Heart left ventricle (tissue), 16 donors: ENCODE results near the gene TPPP2. TPM values are rescaled to one million over a fixed set of nuclear protein-coding genes. Genes with fewer than 3 reads are reported as not detected.

ENCODE experiments used
- ATAC-seq, 4 donors: fragments of 200-7000 bp; cut with Tn5 transposase; one replicate each; pipeline ENCODE4 v1.9.1; 2020 to 2022; ENCODE audit warnings: moderate library complexity in 4 of 4, mild to moderate bottlenecking in 3 of 4, moderate number of reproducible peaks in 1 of 4
- DNase-seq, 5 donors: peaks; one replicate each; pipeline ENCODE4 v3.0.0-alpha.2; 2020
- H3K27ac ChIP-seq, 12 donors: fragments of 200-600 bp; sonication (generic) in 4 of 12; one replicate each; pipeline versions ENCODE4 v1.5.0 to v1.8.0; 2016 to 2022; ENCODE audit warnings: mild to moderate bottlenecking in 2 of 12
- H3K27me3 ChIP-seq, 9 donors: fragments of 200-600 bp; sonication (generic) in 2 of 9; one replicate each; pipeline versions ENCODE4 v1.5.1 to v1.8.0; 2016 to 2022; ENCODE audit warnings: mild to moderate bottlenecking in 3 of 9
- H3K36me3 ChIP-seq, 9 donors: fragments of 200-600 bp; sonication (generic) in 2 of 9; one replicate each; pipeline versions ENCODE4 v1.5.0 to v1.8.0; 2018 to 2022; ENCODE audit warnings: mild to moderate bottlenecking in 2 of 9
- H3K4me1 ChIP-seq, 12 donors: fragments of 200-600 bp; sonication (generic) in 4 of 12; one replicate each; pipeline versions ENCODE4 v1.5.0 to v1.8.0; 2016 to 2022; ENCODE audit warnings: mild to moderate bottlenecking in 3 of 12
- H3K4me3 ChIP-seq, 12 donors: fragments of 200-600 bp; sonication (generic) in 4 of 12; one replicate each; pipeline versions ENCODE4 v1.5.0 to v1.8.0; 2017 to 2022; ENCODE audit warnings: mild to moderate bottlenecking in 9 of 12, moderate library complexity in 4 of 12
- H3K9me3 ChIP-seq, 12 donors: fragments of 200-600 bp; sonication (generic) in 4 of 12; one replicate each; pipeline versions ENCODE4 v1.5.0 to v1.8.0; 2016 to 2022; ENCODE audit warnings: mild to moderate bottlenecking in 1 of 12
- CTCF ChIP-seq, 12 donors: fragments of 200-600 bp; sonication (generic) in 4 of 12; IDR thresholded peaks; one replicate each; pipeline versions ENCODE4 v1.5.0 to v1.8.0; 2018 to 2022; ENCODE audit warnings: antibody characterized with exemption in 12 of 12, mild to moderate bottlenecking in 5 of 12
- POLR2A ChIP-seq, 2 donors: fragments of 450-650 bp; IDR thresholded peaks; one replicate each; pipeline ENCODE4 v1.6.1; 2017; ENCODE audit warnings: antibody characterized with exemption in 2 of 2, mild to moderate bottlenecking in 2 of 2, moderate library complexity in 2 of 2
- WGBS, 4 donors: extraction: QIAGEN DNeasy Blood & Tissue Kit in 2 of 4; methylation state at CpG; one replicate each; pipeline versions ENCODE4 v1.1.5 to v1.1.7; 2013 to 2018; 5-methylcytosine and 5-hydroxymethylcytosine counted together
- intact Hi-C, 10 donors: fragments of 100-400 bp; cut with DNase I; formaldehyde crosslinking; loops; one replicate each; pipeline versions ENCODE4 v1.11.1 to v1.14.2; 2022
- polyA plus RNA-seq, 2 donors: library from polyadenylated mRNA; stranded (reverse); fragments of 200-250 nt; gene quantifications; one replicate each; pipeline ENCODE4 v1.2.3, GENCODE V29; 2013
- total RNA-seq, 9 donors: library from RNA; depleted of rRNA in 2 of 9; stranded (reverse); fragments of >200 nt in 2 of 9; fragmentation: NEBNext Ultra II Directional in 3 of 9; extraction: Animal tissue kit (Norgen Biotek cat#: 25700) in 3 of 9; gene quantifications; one replicate each; pipeline versions ENCODE4 v1.1.0 to v1.2.4, GENCODE V29; 2016 to 2023
- donor health status: ischemic (EF 13 %, LVEDD 7.1; RV severe dilation, severe dysfunction).
- donor health status: healthy with polysubstance abuse.
- donor health status: DM: no; HTN: yes; CAD: no.
- donor health status: DM: no; HTN: no; CAD: no.
- donor health status: ischemic (EF 25% LVEDD 6.9; RV normal size, moderate dysfunction).
- donor health status: ischemic (EF 25% LVEDD 5.7; RV mildly dilated, moderate dysfunction).
- donor health status: healthy.
- donor health status: DM: yes; HTN: yes; CAD: no.
- donor health status: ischemic (EF 35%, LVEDD 5.7; RV mildly dilated, moderate dysfunction).
- donor health status: nonischemic (EF 11% LVEDD 7.7; RV severe dilation, severe dysfunction).
- donor health status: DM: yes; HTN: yes; CAD: no.
- donor health status: PGD.
- donor health status: ischemic (EF 29% LVEDD 5.4; RV normal size, mild dysfunction).
- donor health status: nonischemic (EF 23%, LVEDD 6.1; RV moderate dilation, normal function).

Gene TPPP2
- total and polyA plus RNA-seq, 11 donors: 0.54 to 2.8 (median 0.96) TPM; not detected in 2

- H3K27ac ChIP-seq: peak within 1 kb of the TSS in 4 of 12 donors; percentile 15 to 59 (median 40)
- ATAC-seq (no peak), DNase-seq (no peak)
- H3K4me1 ChIP-seq: peaks cover 5 to 63% (median 36%) of the 10 kb centered on the region in 12 donors
- TF ChIP-seq CTCF (IDR thresholded peaks at IDR 0.05) (no peak), POLR2A (IDR thresholded peaks at IDR 0.05) (no peak)
- intact Hi-C loops: loop anchor here in 7 of 10 donors (2.0 to 10.0 kb wide), 7 partner anchors 27 to 360 kb away; partner anchors contain the start of gene RNASE4 (in 1 of the 7)
- H3K9me3 ChIP-seq: no peaks in the 10 kb centered on the region
- 74 to 77% (median 77%) methylated on average over 11 of the region's 11 CpGs for WGBS, 4 donors
- no peaks in the 10 kb centered on the region for H3K36me3 ChIP-seq
- no peak within 1 kb of the TSS for H3K4me3 ChIP-seq
- no peaks in the 10 kb centered on the region for H3K27me3 ChIP-seq
These were observed 11.8 kb downstream of the TPPP2 start, which contains the start of gene RNASE7 for GRCh38 chr14:21041676-21042433. RNASE7 (plus strand) TSS chr14:21042362; CDS start chr14:21042993, 631 bp downstream.

GRCh38 chr14:21042918-21043317, 12.9 kb downstream of the TPPP2 start:
- intact Hi-C loops: loop anchor here in 5 of 10 donors (5.0 to 10.0 kb wide), 5 partner anchors 36 to 361 kb away; partner anchors contain the start of gene RNASE4 (in 1 of the 5)
- peak overlapping the region in 2 of 12 donors; percentile 15 to 35 for H3K27ac ChIP-seq
- H3K27me3 ChIP-seq: no peaks in the 10 kb centered on the region
- no peak overlapping the region for H3K4me3 ChIP-seq
- no peak for TF ChIP-seq CTCF (IDR thresholded peaks at IDR 0.05)
- no peak for TF ChIP-seq POLR2A (IDR thresholded peaks at IDR 0.05)
- H3K4me1 ChIP-seq: peaks cover 5 to 60% (median 36%) of the 10 kb centered on the region in 12 donors
- H3K36me3 ChIP-seq: no peaks in the 10 kb centered on the region
- no peaks in the 10 kb centered on the region for H3K9me3 ChIP-seq
- peak in 1 of 5 donors; percentile 42 for DNase-seq
- WGBS, 4 donors: 42 to 52% (median 45%) methylated on average over 8 of the region's 8 CpGs
- ATAC-seq: peak in 1 of 4 donors; percentile 18

- intact Hi-C loops: loop anchor here in 5 of 10 donors (5.0 to 10.0 kb wide), 5 partner anchors 36 to 361 kb away; partner anchors contain the start of gene RNASE4 (in 1 of the 5)
- H3K4me3 ChIP-seq: no peak overlapping the region
- H3K27me3 ChIP-seq: no peaks in the 10 kb centered on the region
- TF ChIP-seq POLR2A (IDR thresholded peaks at IDR 0.05) (no peak), CTCF (IDR thresholded peaks at IDR 0.05) (no peak)
- no peak for ATAC-seq
- H3K4me1 ChIP-seq: peaks cover 5 to 55% (median 31%) of the 10 kb centered on the region in 12 donors
- 22 to 45% (median 28%) methylated on average over 2 of the region's 2 CpGs for WGBS, 4 donors
- H3K9me3 ChIP-seq: no peaks in the 10 kb centered on the region
- H3K27ac ChIP-seq: peak overlapping the region in 9 of 12 donors; percentile 7 to 62 (median 38)
- DNase-seq: no peak
- no peaks in the 10 kb centered on the region for H3K36me3 ChIP-seq
These were observed 13.5 kb downstream of the TPPP2 start for GRCh38 chr14:21043387-21043973.
